Body of pancreas (tissue), 4 donors: ENCODE data around the gene UTF1. TPM values are rescaled to one million over a fixed set of nuclear protein-coding genes. Genes with fewer than 3 reads are reported as not detected.

Experiments
- ATAC-seq: fragments of 150-250 bp; one replicate; pipeline ENCODE4 v1.9.1; 2016
- DNase-seq, 4 donors: peaks; one replicate each; pipeline ENCODE4 v3.0.0-alpha.2; 2019
- H3K27ac ChIP-seq, 4 donors: fragments of 200-600 bp; sonication (generic); 1 replicate in 3 of 4; 2 replicates in 1 of 4; pipeline versions ENCODE4 v1.5.1 to v1.6.1; 2016 to 2019; ENCODE audit warnings: mild to moderate bottlenecking in 1 of 4, mixed read lengths in 1 of 4, moderate library complexity in 1 of 4
- H3K27me3 ChIP-seq, 2 donors: fragments of 200-600 bp; sonication (generic); one replicate each; pipeline ENCODE4 v1.6.0; 2016; ENCODE audit warnings: mild to moderate bottlenecking in 1 of 2
- H3K36me3 ChIP-seq, 2 donors: fragments of 200-600 bp; sonication (generic); replicated peaks in 1 of 2; 2 replicates each; pipeline ENCODE4 v1.5.1; 2016; ENCODE audit warnings: low read depth in 2 of 2; ENCODE audit not compliant: insufficient read depth in 1 of 2
- H3K4me1 ChIP-seq: fragments of 200-600 bp; sonication (generic); one replicate; pipeline ENCODE4 v1.6.0; 2016
- H3K4me3 ChIP-seq, 2 donors: fragments of 200-600 bp; sonication (generic); 1 replicate in 1 of 2; 2 replicates in 1 of 2; pipeline ENCODE4 v1.5.1; 2016 to 2019
- H3K9me3 ChIP-seq, 3 donors: fragments of 200-600 bp; sonication (generic); 1 replicate in 2 of 3; 2 replicates in 1 of 3; pipeline ENCODE4 v1.5.1; 2016
- POLR2A ChIP-seq, 3 donors: fragments of 450-650 bp; IDR thresholded peaks; one replicate each; pipeline ENCODE4 v1.6.1; 2016; ENCODE audit warnings: antibody characterized with exemption in 3 of 3, mild to moderate bottlenecking in 2 of 3
- WGBS, 2 donors: methylation state at CpG; one replicate each; pipeline ENCODE4 v1.1.5; 2017; 5-methylcytosine and 5-hydroxymethylcytosine counted together
- intact Hi-C: fragments of 100-400 bp; cut with DNase I; formaldehyde crosslinking; loops from one replicate; pipeline ENCODE4 v1.15.1; 2023
- total RNA-seq, 2 donors: library from RNA; depleted of rRNA; stranded (reverse); fragments of >200 nt; gene quantifications; one replicate each; pipeline ENCODE4 v1.1.0, GENCODE V29; 2016
- TF ChIP-seq, protein P1 (sequence below), 7 experiments: fragments of 450-650 bp in 4 of 7; fragments of 200-600 bp in 3 of 7; sonication (generic) in 3 of 7; IDR thresholded peaks; one replicate each; pipeline ENCODE4 v1.5.1; 2016 to 2019; ENCODE audit warnings: antibody characterized with exemption in 7 of 7

The UTF1 gene
- total RNA-seq, 2 donors from 2014 or later, result not detected

DNA sequence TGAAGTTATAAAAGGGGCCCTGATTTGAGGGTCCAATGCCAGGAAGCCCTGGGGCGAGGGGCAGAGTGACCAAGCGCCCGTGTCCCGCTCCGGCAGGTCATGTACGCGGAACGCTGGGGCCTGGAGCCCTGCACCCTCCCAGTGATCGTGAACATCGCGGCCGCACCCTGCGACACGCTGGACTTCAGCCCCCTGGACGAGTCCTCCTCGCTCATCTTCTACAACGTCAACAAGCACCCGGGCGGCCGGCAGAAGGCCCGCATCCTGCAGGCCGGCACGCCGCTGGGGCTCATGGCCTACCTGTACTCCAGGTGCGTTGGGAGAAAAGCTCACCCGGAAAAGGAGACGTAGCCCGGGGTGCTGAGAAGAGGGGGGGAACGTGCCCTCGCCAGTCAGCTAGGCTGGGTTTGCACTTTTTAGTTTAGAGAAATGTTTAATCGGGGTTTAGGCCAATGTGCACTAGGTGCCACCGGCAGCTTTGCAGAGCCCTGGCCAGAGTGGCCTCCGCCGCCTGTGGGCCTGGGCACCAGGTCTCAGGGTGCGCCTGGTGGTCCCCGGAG is 22.9 kb upstream of the UTF1 start:
- no peak for DNase-seq
- 81 to 88% methylated on average over 8 to 30 of the region's 36 CpGs for WGBS, 2 donors
- Histone ChIP-seq H3K4me1 (no peaks in the 10 kb centered on the region), H3K27me3 (no peaks in the 10 kb centered on the region), H3K4me3 (no peak overlapping the region), H3K36me3 (no peaks in the 10 kb centered on the region), H3K27ac (no peak overlapping the region), H3K9me3 (no peaks in the 10 kb centered on the region)
- intact Hi-C loops, result no loop called here
- ATAC-seq, result no peak
- TF ChIP-seq, protein P1, sequence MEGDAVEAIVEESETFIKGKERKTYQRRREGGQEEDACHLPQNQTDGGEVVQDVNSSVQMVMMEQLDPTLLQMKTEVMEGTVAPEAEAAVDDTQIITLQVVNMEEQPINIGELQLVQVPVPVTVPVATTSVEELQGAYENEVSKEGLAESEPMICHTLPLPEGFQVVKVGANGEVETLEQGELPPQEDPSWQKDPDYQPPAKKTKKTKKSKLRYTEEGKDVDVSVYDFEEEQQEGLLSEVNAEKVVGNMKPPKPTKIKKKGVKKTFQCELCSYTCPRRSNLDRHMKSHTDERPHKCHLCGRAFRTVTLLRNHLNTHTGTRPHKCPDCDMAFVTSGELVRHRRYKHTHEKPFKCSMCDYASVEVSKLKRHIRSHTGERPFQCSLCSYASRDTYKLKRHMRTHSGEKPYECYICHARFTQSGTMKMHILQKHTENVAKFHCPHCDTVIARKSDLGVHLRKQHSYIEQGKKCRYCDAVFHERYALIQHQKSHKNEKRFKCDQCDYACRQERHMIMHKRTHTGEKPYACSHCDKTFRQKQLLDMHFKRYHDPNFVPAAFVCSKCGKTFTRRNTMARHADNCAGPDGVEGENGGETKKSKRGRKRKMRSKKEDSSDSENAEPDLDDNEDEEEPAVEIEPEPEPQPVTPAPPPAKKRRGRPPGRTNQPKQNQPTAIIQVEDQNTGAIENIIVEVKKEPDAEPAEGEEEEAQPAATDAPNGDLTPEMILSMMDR (IDR thresholded peaks at IDR 0.05), result no peak
- TF ChIP-seq POLR2A (IDR thresholded peaks at IDR 0.05), result no peak

DNA sequence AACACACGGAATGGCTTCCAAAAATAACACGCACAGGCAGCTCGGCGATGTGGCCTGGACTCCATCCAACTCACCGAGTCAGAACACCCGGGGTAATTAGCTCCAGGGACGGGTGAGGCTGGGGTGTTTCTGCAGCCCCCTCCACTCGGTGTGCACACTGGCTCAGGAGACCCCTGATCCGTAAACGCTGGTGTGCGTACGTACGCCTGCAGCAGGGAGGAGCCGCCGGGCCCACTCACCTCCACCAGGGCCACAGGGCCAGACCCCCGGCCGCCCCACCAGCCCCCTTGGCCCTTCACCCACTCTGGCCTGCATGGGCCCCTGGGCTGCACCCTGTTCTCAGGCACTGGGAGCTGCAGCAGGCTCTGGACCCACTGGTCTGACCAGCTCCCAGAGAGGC is 22.4 kb upstream of the UTF1 start:
- TF ChIP-seq POLR2A (IDR thresholded peaks at IDR 0.05), result no peak
- TF ChIP-seq, protein P1 (IDR thresholded peaks at IDR 0.05), result no peak
- WGBS, 2 donors, result 63% methylated on average over 15 of the region's 17 CpGs; no CpG with 5 or more reads in 1 of the 2 donors
- Histone ChIP-seq H3K9me3 (no peaks in the 10 kb centered on the region), H3K27me3 (no peaks in the 10 kb centered on the region), H3K4me3 (no peak overlapping the region), H3K4me1 (no peaks in the 10 kb centered on the region), H3K27ac (no peak overlapping the region), H3K36me3 (no peaks in the 10 kb centered on the region)
- DNase-seq (no peak), ATAC-seq (no peak)
- intact Hi-C loops, result no loop called here

DNA sequence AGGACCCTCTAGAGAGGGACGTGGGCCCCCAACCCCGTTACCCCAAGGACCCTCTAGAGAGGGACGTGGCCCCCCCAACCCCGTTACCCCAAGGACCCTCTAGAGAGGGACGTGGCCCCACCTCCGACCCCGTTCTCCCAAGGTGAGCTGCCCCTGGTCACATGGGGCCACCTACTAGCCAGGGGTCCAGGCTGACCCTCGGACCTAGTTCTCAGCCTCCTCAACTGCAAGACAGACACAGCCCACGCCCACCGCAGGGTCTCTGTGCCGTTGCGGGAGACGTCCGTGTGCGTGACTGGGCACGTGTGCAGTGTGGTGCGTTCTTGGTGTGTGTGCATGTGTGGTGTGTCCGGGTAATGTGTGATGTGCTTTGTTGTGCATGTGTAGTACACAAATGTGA is 21.6 kb upstream of the UTF1 start:
- no peak for TF ChIP-seq POLR2A (IDR thresholded peaks at IDR 0.05)
- TF ChIP-seq, protein P1 (IDR thresholded peaks at IDR 0.05), result no peak
- no peaks in the 10 kb centered on the region for H3K9me3 ChIP-seq
- 85 to 94% methylated on average over 2 to 12 of the region's 18 CpGs for WGBS, 2 donors
- no peak overlapping the region for H3K4me3 ChIP-seq
- intact Hi-C loops, result no loop called here
- no peaks in the 10 kb centered on the region for H3K4me1 ChIP-seq
- DNase-seq, result no peak
- no peaks in the 10 kb centered on the region for H3K27me3 ChIP-seq
- no peak overlapping the region for H3K27ac ChIP-seq
- H3K36me3 ChIP-seq, result no peaks in the 10 kb centered on the region
- ATAC-seq, result no peak

DNA sequence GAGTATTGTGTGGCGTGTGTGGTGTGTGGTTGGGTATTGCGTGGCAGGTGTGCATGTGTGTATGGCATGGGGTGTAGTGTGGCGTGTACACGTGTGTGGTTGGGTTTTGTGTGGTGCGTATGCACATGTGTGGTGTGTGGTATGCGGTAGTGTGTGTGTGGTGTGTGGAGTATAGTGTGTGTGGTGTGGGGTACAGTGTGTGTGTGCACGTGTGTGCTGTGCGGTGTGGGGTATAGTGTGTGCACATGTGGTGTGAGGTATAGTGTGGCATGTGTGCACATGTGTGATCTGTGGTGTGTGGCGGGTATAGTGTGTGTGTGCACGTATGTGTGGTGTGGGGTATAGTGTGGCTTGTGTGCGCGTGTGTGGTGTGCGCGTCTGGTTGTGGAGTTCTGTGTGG is 20.9 kb upstream of the UTF1 start:
- intact Hi-C loops, result no loop called here
- H3K9me3 ChIP-seq, result no peaks in the 10 kb centered on the region
- H3K27me3 ChIP-seq, result no peaks in the 10 kb centered on the region
- no peak for ATAC-seq
- no peaks in the 10 kb centered on the region for H3K4me1 ChIP-seq
- no peak overlapping the region for H3K27ac ChIP-seq
- no peak overlapping the region for H3K4me3 ChIP-seq
- TF ChIP-seq, protein P1 (IDR thresholded peaks at IDR 0.05), result no peak
- no peak for DNase-seq
- WGBS, 2 donors, result 85 to 89% methylated on average over 14 of the region's 14 CpGs
- H3K36me3 ChIP-seq, result no peaks in the 10 kb centered on the region

DNA sequence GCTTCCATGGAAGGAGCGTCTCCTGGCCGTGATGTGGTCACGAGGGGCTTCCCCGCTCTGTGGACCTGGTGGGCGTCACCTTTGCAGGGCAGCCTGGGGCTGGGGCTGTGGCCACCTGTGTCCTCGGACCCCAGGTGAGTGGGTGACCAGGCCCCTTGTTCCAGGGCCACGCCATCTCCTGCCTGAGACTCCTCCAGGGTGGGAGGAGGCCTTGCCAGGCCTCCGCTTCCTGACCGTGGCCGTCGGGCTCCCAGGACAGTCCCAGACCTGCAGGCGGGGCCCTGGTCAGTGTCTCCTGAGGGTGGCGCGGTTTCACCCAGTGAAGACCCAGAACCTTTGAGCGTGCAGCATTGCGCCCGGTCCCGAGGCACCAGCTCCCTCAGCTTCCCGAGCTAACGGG is 20.4 kb upstream of the UTF1 start:
- intact Hi-C loops, result no loop called here
- DNase-seq, result no peak
- no peaks in the 10 kb centered on the region for H3K4me1 ChIP-seq
- H3K27ac ChIP-seq, result no peak overlapping the region
- H3K27me3 ChIP-seq, result peaks cover 0 to 3% of the 10 kb centered on the region in 2 donors
- no peak for TF ChIP-seq POLR2A (IDR thresholded peaks at IDR 0.05)
- TF ChIP-seq, protein P1 (IDR thresholded peaks at IDR 0.05), result no peak
- no peak for ATAC-seq
- WGBS, 2 donors, result 63 to 75% methylated on average over 2 to 17 of the region's 20 CpGs
- no peaks in the 10 kb centered on the region for H3K36me3 ChIP-seq
- no peaks in the 10 kb centered on the region for H3K9me3 ChIP-seq
- H3K4me3 ChIP-seq, result no peak overlapping the region
